Measurements from ENCODE around the gene MOV10.
"Not testable (repeated sequence)": the region's sequence is repeated elsewhere in the genome, so short reads cannot be mapped to it uniquely, and the experiment has no call there.

The MOV10 gene

GRCh38 chr1:112714313-112715263 is 40.1 kb downstream of the MOV10 start:
- DNase-seq, result peak in 2 of 6 experiments; percentile 28 to 46

GRCh38 chr1:112715264-112716053 is 41.0 kb downstream of the MOV10 start, which contains the start of gene PPM1J:
Gene PPM1J (minus strand): TSS chr1:112715332. CDS start chr1:112715301, 31 bp downstream.
- DNase-seq, result peak; percentile 83 to 94 (median 90)

GRCh38 chr1:112716133-112716720 is 41.8 kb downstream of the MOV10 start:
- peak; percentile 53 to 79 (median 69) for DNase-seq

GRCh38 chr1:112717263-112717873 is 42.9 kb downstream of the MOV10 start:
- DNase-seq, result no peak

GRCh38 chr1:112718691-112719418 is 44.4 kb downstream of the MOV10 start:
- peak; percentile 25 to 67 (median 63) for DNase-seq

- DNase-seq, result no peak
These were observed 45.2 kb downstream of the MOV10 start for GRCh38 chr1:112719706-112720105.

- DNase-seq, result no peak
These were observed 46.3 kb downstream of the MOV10 start for GRCh38 chr1:112720800-112721199.

GRCh38 chr1:112721294-112721693 is 46.8 kb downstream of the MOV10 start:
- not testable (repeated sequence) for DNase-seq

GRCh38 chr1:112721966-112722524 is 47.6 kb downstream of the MOV10 start:
- no peak for DNase-seq

GRCh38 chr1:112722601-112723510 is 48.4 kb downstream of the MOV10 start:
- DNase-seq, result peak in 1 of 6 experiments; percentile 21

- no peak for DNase-seq
These were observed 49.0 kb downstream of the MOV10 start for GRCh38 chr1:112723511-112723839.

GRCh38 chr1:112724240-112724639 is 49.8 kb downstream of the MOV10 start:
- not testable (repeated sequence) for DNase-seq

GRCh38 chr1:112727716-112728115 is 53.3 kb downstream of the MOV10 start:
- no peak for DNase-seq

- DNase-seq, result not testable (repeated sequence)
These were observed 54.0 kb downstream of the MOV10 start for GRCh38 chr1:112728306-112728971.

- DNase-seq, result not testable (repeated sequence)
These were observed 54.6 kb downstream of the MOV10 start for GRCh38 chr1:112729011-112729410.

- DNase-seq, result no peak
These were observed 55.5 kb downstream of the MOV10 start for GRCh38 chr1:112729909-112730308.

- DNase-seq, result no peak
These were observed 57.0 kb downstream of the MOV10 start for GRCh38 chr1:112731451-112731850.

GRCh38 chr1:112735752-112736151 is 61.3 kb downstream of the MOV10 start:
- no peak for DNase-seq

- no peak for DNase-seq
These were observed 63.1 kb downstream of the MOV10 start for GRCh38 chr1:112737573-112737972.

Measured in stimulated activated naive CD4-positive, alpha-beta T cell (primary cell).